Glutamatergic neuron (in vitro differentiated cells): ENCODE measurements around the gene TRRAP. TPM values are rescaled to one million over a fixed set of nuclear protein-coding genes. Genes with fewer than 3 reads are reported as not detected.

Source experiments
- DNase-seq: peaks from one replicate; pipeline ENCODE4 v3.0.0; 2022
- H3K27ac Mint-ChIP-seq: one replicate; pipeline ENCODE4 v1.8.0; 2020; ENCODE audit warnings: mild to moderate bottlenecking, mixed read lengths, inconsistent platforms; ENCODE audit not compliant: unreplicated experiment
- H3K27me3 Mint-ChIP-seq: one replicate; pipeline ENCODE4 v1.8.0; 2020; ENCODE audit warnings: mild to moderate bottlenecking, moderate library complexity, mixed read lengths, inconsistent platforms; ENCODE audit not compliant: unreplicated experiment
- H3K36me3 Mint-ChIP-seq: one replicate; pipeline ENCODE4 v1.8.0; 2020; ENCODE audit warnings: mild to moderate bottlenecking, mixed read lengths, inconsistent platforms; ENCODE audit not compliant: unreplicated experiment
- H3K4me1 Mint-ChIP-seq: one replicate; pipeline ENCODE4 v1.8.0; 2020; ENCODE audit warnings: mild to moderate bottlenecking, low read depth, mixed read lengths, inconsistent platforms; ENCODE audit not compliant: unreplicated experiment
- H3K4me3 Mint-ChIP-seq: one replicate; pipeline ENCODE4 v1.8.0; 2020; ENCODE audit warnings: mild to moderate bottlenecking, mixed read lengths, inconsistent platforms; ENCODE audit not compliant: unreplicated experiment
- H3K9me3 Mint-ChIP-seq: one replicate; pipeline ENCODE4 v1.8.0; 2020; ENCODE audit warnings: mild to moderate bottlenecking, moderate library complexity, mixed read lengths, inconsistent platforms; ENCODE audit not compliant: unreplicated experiment
- total RNA-seq: library from RNA; stranded (reverse); fragmentation: NEBNext Ultra II Directional; extraction: Animal tissue kit (Norgen Biotek cat#: 25700); gene quantifications from one replicate; pipeline ENCODE4 v1.2.1, GENCODE V29; 2021; ENCODE audit not compliant: unreplicated experiment
- TF ChIP-seq, protein P1 (sequence below): fragments of 200-600 bp; sonication (generic); IDR thresholded peaks from one replicate; pipeline ENCODE4 v1.5.0; 2021; ENCODE audit not compliant: partially characterized antibody, unreplicated experiment

Gene TRRAP
- total RNA-seq, 1 donor from 2014 or later = 68.7 TPM

DNA sequence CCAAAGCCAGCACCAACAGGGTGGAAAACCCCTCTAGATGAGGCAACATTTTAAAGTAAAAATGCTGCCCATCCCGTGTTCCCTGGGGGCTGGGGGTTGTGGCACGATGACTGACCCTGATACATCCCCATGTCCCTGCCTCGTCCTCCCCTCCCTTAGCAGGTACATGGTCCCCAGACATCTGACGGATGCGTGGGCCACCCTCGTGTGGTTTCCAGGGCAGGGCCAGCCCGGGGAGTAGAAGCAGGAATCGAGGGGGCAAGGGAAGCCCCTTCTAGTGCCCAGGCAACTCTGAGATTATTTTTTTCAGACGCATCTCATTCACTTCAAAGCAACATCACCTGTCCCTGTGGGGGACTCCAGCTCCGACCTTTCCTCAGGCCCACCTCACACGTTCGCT lies 12.0 kb upstream of the TRRAP start:
- no peaks in the 10 kb centered on the region for H3K36me3 Mint-ChIP-seq
- H3K27ac Mint-ChIP-seq = peak overlapping the region; percentile 12
- peaks cover 12% of the 10 kb centered on the region for H3K27me3 Mint-ChIP-seq
- peaks cover 7% of the 10 kb centered on the region for H3K9me3 Mint-ChIP-seq
- no peak for DNase-seq
- H3K4me3 Mint-ChIP-seq = peak overlapping the region; percentile 20
- peaks cover 4% of the 10 kb centered on the region for H3K4me1 Mint-ChIP-seq
- TF ChIP-seq, protein P1, sequence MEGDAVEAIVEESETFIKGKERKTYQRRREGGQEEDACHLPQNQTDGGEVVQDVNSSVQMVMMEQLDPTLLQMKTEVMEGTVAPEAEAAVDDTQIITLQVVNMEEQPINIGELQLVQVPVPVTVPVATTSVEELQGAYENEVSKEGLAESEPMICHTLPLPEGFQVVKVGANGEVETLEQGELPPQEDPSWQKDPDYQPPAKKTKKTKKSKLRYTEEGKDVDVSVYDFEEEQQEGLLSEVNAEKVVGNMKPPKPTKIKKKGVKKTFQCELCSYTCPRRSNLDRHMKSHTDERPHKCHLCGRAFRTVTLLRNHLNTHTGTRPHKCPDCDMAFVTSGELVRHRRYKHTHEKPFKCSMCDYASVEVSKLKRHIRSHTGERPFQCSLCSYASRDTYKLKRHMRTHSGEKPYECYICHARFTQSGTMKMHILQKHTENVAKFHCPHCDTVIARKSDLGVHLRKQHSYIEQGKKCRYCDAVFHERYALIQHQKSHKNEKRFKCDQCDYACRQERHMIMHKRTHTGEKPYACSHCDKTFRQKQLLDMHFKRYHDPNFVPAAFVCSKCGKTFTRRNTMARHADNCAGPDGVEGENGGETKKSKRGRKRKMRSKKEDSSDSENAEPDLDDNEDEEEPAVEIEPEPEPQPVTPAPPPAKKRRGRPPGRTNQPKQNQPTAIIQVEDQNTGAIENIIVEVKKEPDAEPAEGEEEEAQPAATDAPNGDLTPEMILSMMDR = no peak

DNA sequence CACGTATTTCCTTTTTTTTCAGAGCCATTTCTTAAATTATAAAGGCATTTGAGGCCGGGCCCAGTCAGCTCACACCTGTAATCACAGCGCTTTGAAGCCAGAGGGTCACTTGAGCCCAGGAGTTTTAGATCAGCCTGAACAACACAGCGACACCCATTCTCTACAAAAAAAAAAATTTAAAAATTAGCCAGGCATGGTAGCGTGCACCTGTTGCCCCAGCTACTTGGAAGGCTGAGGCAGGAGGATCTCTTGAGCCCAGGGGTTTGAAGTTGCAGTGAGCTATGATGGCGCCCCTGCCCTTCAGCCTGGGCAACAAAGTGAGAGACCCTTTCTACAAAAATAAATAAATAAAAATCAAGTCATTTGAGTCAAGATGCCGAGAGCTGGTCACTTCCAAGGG lies 11.6 kb upstream of the TRRAP start:
- H3K27ac Mint-ChIP-seq = peak overlapping the region; percentile 12
- H3K9me3 Mint-ChIP-seq = peaks cover 7% of the 10 kb centered on the region
- peaks cover 12% of the 10 kb centered on the region for H3K27me3 Mint-ChIP-seq
- H3K36me3 Mint-ChIP-seq = no peaks in the 10 kb centered on the region
- no peak for DNase-seq
- TF ChIP-seq, protein P1 = no peak
- peak overlapping the region; percentile 20 for H3K4me3 Mint-ChIP-seq
- H3K4me1 Mint-ChIP-seq = peaks cover 4% of the 10 kb centered on the region

DNA sequence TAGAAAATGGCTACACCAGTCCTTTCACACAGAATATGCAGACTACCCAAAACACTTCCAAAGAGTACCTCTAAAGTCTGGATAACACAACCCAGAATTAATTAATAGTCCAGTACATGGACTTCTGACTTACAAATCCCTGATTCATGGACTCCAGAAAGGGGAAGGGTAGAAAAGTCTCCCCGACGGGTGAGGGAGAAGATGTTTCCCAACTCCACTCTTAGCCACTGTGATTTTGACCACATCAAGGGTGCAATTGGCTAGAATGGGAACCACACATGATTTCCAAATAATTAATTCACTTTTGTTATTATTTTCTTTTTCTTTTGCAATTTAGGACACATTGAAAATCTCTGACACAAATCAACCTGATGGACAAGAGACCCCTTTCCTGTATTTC lies 9.9 kb upstream of the TRRAP start:
- Mint-ChIP-seq H3K4me1 (peaks cover 4% of the 10 kb centered on the region), H3K9me3 (peaks cover 7% of the 10 kb centered on the region), H3K27ac (no peak overlapping the region), H3K4me3 (peak overlapping the region; percentile 73), H3K27me3 (peaks cover 12% of the 10 kb centered on the region), H3K36me3 (no peaks in the 10 kb centered on the region)
- TF ChIP-seq, protein P1 = no peak
- DNase-seq = no peak

DNA sequence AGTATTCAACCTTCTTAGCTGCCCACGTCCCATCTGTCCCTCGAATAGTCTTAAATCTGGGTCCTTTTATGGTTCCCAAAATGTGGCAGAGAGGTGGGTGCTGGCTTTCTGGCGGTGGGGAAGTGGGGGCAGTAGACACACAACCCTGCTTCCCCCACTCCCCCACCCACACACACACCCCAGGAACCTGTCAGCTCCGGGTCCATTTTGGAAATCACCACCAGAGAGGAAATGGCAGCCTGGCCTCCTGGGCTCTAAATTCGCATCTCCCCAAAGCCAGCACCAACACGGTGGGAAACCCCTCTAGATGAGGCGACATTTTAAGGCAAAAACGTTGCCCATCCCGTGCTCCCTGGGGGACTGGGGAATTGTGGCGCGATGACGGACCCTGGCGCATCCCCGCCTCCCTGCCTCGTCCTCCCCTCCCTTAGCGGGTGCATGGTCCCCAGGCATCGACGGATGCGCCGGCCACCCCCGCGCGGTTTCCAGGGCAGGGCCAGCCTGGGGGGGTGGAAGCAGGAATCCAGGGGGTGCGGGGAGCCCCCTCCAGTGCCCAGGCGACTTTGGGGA lies 9.2 kb upstream of the TRRAP start:
- H3K4me3 Mint-ChIP-seq = peak overlapping the region; percentile 73
- TF ChIP-seq, protein P1 = no peak
- H3K4me1 Mint-ChIP-seq = peaks cover 4% of the 10 kb centered on the region
- H3K9me3 Mint-ChIP-seq = peaks cover 7% of the 10 kb centered on the region
- H3K27me3 Mint-ChIP-seq = peaks cover 12% of the 10 kb centered on the region
- H3K36me3 Mint-ChIP-seq = no peaks in the 10 kb centered on the region
- peak; percentile 40 for DNase-seq
- H3K27ac Mint-ChIP-seq = no peak overlapping the region

DNA sequence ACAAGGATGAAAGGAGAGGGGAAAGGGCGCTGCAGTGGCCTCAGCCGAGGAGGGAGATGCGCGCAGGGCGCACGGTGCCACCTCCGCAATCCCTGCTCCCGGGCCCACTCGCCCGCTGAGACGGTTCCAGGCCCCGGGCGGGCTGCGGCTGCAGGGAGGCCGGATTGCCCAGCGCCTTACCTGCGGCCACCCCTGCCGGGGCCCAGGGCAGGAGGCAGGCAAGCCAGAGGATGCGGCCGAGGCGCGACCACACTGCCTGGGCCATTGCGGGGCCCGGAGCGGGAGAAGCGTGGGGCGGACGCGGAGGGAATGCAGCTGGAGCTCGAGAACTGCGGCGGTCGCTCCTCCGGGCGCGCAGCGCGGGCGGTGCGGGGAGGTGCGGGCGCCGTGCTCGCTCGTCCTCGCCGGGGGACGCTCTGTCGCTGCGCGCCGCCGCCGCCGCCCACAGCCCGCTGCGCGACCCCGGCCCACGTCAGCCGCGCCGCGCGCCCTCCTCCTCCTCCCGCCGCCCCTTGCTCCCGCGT lies 8.7 kb upstream of the TRRAP start, which contains the start of gene TMEM130:
Gene TMEM130 (minus strand): TSS at position 418 of the 524 bp plus-strand sequence. CDS start 153 bp downstream, at position 265.
- H3K36me3 Mint-ChIP-seq = no peaks in the 10 kb centered on the region
- peaks cover 12% of the 10 kb centered on the region for H3K27me3 Mint-ChIP-seq
- peak within 1 kb of the TSS; percentile 44 for H3K27ac Mint-ChIP-seq
- TF ChIP-seq, protein P1 = no peak
- peaks cover 7% of the 10 kb centered on the region for H3K9me3 Mint-ChIP-seq
- DNase-seq = peak; percentile 43
- H3K4me3 Mint-ChIP-seq = peak within 1 kb of the TSS; percentile 78
- H3K4me1 Mint-ChIP-seq = peaks cover 4% of the 10 kb centered on the region
